ENCODE measurements around the gene PICALM.

- TF ChIP-seq CTCF (IDR thresholded peaks at IDR 0.05): no peak
- no peak for TF ChIP-seq POLR2A (IDR thresholded peaks at IDR 0.05)
These were observed 8.3 kb downstream of the PICALM start for GRCh38 chr11:86060544-86060943.
